Measurements from ENCODE around the gene OPRD1. TPM values are rescaled to one million over a fixed set of nuclear protein-coding genes. Genes with fewer than 3 reads are reported as not detected.
A peak's percentile ranks its signal among the peaks of the same experiment; 100 is the strongest.
"Not testable (repeated sequence)": the region's sequence is repeated elsewhere in the genome, so short reads cannot be mapped to it uniquely, and the experiment has no call there.

Gene OPRD1
- total and polyA plus RNA-seq, 4 donors = 0.01 TPM; not detected in 3

DNA sequence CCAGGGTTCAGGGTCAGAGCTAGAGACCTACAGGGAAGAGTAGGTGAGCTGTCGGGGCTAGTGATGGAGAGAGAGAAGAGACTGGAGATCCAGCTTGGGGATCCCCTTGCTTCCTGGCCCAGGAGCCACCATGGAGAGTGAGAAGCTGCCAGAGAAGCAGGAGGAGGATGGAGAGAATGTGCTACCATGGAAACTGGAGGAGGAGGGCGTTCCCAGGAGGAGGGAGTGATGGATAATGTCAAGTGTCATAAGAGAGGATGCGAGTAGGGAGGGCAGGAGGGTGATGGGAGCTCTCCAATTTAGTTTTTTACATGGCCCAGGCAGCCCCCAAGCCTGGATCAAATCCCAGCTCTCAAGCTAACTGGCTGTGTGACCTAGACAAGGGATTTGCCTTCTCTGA is 55.9 kb downstream of the OPRD1 start:
- Histone ChIP-seq H3K4me1 (ENCODE audit: control insufficient read depth in 4 of 4, insufficient read depth in 4 of 4, low read length in 3 of 4) (peaks cover 4 to 14% (median 6%) of the 10 kb centered on the region in 4 donors), H3K27me3 (ENCODE audit: control insufficient read depth in 4 of 4, insufficient read depth in 4 of 4, low read length in 3 of 4) (no peaks in the 10 kb centered on the region), H3K9me3 (ENCODE audit: control insufficient read depth in 4 of 4, low read length in 3 of 4) (no peaks in the 10 kb centered on the region), H3K9ac (ENCODE audit: low read depth in 1 of 2, low read length in 2 of 2) (no peak overlapping the region), H3K36me3 (ENCODE audit: control insufficient read depth in 4 of 4, insufficient read depth in 3 of 4, low read depth in 1 of 4, low read length in 3 of 4) (no peaks in the 10 kb centered on the region), H3K4me3 (ENCODE audit: low read depth in 1 of 3, low read length in 3 of 3) (no peak overlapping the region), H3K27ac (ENCODE audit: low read depth in 1 of 2, low read length in 2 of 2) (no peak overlapping the region)
- 91% methylated on average over 3 of the region's 3 CpGs for WGBS
- TF ChIP-seq, protein P1, sequence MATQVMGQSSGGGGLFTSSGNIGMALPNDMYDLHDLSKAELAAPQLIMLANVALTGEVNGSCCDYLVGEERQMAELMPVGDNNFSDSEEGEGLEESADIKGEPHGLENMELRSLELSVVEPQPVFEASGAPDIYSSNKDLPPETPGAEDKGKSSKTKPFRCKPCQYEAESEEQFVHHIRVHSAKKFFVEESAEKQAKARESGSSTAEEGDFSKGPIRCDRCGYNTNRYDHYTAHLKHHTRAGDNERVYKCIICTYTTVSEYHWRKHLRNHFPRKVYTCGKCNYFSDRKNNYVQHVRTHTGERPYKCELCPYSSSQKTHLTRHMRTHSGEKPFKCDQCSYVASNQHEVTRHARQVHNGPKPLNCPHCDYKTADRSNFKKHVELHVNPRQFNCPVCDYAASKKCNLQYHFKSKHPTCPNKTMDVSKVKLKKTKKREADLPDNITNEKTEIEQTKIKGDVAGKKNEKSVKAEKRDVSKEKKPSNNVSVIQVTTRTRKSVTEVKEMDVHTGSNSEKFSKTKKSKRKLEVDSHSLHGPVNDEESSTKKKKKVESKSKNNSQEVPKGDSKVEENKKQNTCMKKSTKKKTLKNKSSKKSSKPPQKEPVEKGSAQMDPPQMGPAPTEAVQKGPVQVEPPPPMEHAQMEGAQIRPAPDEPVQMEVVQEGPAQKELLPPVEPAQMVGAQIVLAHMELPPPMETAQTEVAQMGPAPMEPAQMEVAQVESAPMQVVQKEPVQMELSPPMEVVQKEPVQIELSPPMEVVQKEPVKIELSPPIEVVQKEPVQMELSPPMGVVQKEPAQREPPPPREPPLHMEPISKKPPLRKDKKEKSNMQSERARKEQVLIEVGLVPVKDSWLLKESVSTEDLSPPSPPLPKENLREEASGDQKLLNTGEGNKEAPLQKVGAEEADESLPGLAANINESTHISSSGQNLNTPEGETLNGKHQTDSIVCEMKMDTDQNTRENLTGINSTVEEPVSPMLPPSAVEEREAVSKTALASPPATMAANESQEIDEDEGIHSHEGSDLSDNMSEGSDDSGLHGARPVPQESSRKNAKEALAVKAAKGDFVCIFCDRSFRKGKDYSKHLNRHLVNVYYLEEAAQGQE (IDR thresholded peaks at IDR 0.05) = no peak
- TF ChIP-seq HNF4A (conservative IDR thresholded peaks at IDR 0.05) (no peak), TAF1 (conservative IDR thresholded peaks at IDR 0.05) (no peak), SP1 (IDR thresholded peaks at IDR 0.05) (no peak), FOXA2 (IDR thresholded peaks at IDR 0.05) (no peak), GABPA (IDR thresholded peaks at IDR 0.05 in 1 of 2, conservative IDR thresholded peaks at IDR 0.05 in 1 of 2) (no peak), YY1 (IDR thresholded peaks at IDR 0.05) (no peak), JUND (IDR thresholded peaks at IDR 0.05) (no peak), HNF4G (IDR thresholded peaks at IDR 0.05) (no peak), EGR1 (IDR thresholded peaks at IDR 0.05; ENCODE audit: low read depth in 2 of 2) (no peak)
- TF ChIP-seq, protein P2, sequence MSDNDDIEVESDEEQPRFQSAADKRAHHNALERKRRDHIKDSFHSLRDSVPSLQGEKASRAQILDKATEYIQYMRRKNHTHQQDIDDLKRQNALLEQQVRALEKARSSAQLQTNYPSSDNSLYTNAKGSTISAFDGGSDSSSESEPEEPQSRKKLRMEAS (IDR thresholded peaks at IDR 0.05) = no peak
- TF ChIP-seq, protein P3, sequence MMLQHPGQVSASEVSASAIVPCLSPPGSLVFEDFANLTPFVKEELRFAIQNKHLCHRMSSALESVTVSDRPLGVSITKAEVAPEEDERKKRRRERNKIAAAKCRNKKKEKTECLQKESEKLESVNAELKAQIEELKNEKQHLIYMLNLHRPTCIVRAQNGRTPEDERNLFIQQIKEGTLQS (IDR thresholded peaks at IDR 0.05) = no peak
- DNase-seq (ENCODE audit: low spot score) = no peak

DNA sequence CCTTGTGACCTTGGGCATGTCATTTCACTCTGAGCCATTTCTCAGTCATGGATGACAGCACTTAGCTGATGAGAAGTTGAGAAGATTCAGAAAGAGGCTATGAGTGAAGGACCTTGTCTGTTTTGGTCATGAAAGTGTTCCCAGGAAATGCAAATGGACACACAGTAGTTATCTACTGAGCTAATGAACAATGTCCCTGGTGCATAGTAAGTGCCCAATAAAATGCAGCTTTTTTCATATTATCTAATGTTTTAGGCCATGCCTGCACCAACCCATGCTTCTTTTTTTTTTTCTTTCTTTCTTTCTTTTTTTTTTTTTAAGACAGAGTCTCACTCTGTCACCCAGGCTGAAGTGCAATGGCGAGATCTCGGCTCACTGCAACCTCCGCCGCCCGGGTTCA is 58.0 kb downstream of the OPRD1 start:
- Histone ChIP-seq H3K4me3 (ENCODE audit: low read depth in 1 of 3, low read length in 3 of 3) (no peak overlapping the region), H3K9me3 (ENCODE audit: control insufficient read depth in 4 of 4, low read length in 3 of 4) (no peaks in the 10 kb centered on the region), H3K27ac (ENCODE audit: low read depth in 1 of 2, low read length in 2 of 2) (no peak overlapping the region), H3K9ac (ENCODE audit: low read depth in 1 of 2, low read length in 2 of 2) (no peak overlapping the region), H3K4me1 (ENCODE audit: control insufficient read depth in 4 of 4, insufficient read depth in 4 of 4, low read length in 3 of 4) (peaks cover 4 to 14% (median 6%) of the 10 kb centered on the region in 4 donors), H3K27me3 (ENCODE audit: control insufficient read depth in 4 of 4, insufficient read depth in 4 of 4, low read length in 3 of 4) (no peaks in the 10 kb centered on the region), H3K36me3 (ENCODE audit: control insufficient read depth in 4 of 4, insufficient read depth in 3 of 4, low read depth in 1 of 4, low read length in 3 of 4) (no peaks in the 10 kb centered on the region)
- TF ChIP-seq YY1 (IDR thresholded peaks at IDR 0.05) (no peak), RXRA (IDR thresholded peaks at IDR 0.05) (no peak), NR2F2 (IDR thresholded peaks at IDR 0.05) (no peak), RAD21 (IDR thresholded peaks at IDR 0.05) (no peak)
- no peak for DNase-seq (ENCODE audit: low spot score)
- 95% methylated on average over 5 of the region's 5 CpGs for WGBS

DNA sequence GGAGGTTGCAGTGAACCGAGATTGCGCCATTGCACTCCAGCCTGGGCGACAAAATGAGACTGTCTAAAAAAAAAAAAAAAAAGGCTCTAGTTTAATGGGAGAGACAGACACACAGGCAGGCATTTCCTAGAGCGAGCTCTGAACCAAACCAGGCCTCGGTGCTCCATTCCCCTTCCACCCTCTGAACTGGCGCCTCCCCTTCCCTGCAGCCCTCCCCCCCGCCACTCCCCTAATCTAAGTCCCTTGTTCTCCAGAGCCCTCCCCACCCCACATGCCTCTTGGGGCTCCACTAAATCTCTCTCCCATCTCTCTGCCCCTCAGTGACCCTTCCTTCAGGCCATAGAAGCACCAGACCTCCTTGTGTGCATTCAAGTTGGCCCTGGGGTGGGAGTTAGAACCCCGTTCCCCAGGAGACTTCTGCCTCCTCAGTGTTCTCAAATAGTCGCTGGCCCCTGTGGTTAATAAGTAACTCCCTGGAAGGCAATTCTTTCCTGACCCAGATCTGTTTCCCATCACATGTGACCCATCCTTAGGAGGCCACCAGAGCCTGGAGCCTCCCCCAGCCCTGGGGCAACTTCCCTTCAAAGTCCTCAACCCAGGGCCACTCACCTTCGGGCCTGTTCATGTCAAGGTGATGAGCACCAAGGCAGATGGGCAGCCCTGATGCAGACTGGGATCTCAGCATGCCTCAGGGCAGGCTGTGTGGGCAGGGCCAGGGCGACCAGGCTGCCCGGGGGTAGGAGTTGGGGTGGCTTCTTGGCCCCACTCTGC is 59.8 kb downstream of the OPRD1 start:
- Histone ChIP-seq H3K4me1 (ENCODE audit: control insufficient read depth in 4 of 4, insufficient read depth in 4 of 4, low read length in 3 of 4) (peaks cover 4 to 14% (median 6%) of the 10 kb centered on the region in 4 donors), H3K27me3 (ENCODE audit: control insufficient read depth in 4 of 4, insufficient read depth in 4 of 4, low read length in 3 of 4) (no peaks in the 10 kb centered on the region), H3K27ac (ENCODE audit: low read depth in 1 of 2, low read length in 2 of 2) (no peak overlapping the region), H3K9me3 (ENCODE audit: control insufficient read depth in 4 of 4, low read length in 3 of 4) (no peaks in the 10 kb centered on the region), H3K36me3 (ENCODE audit: control insufficient read depth in 4 of 4, insufficient read depth in 3 of 4, low read depth in 1 of 4, low read length in 3 of 4) (no peaks in the 10 kb centered on the region), H3K4me3 (ENCODE audit: low read depth in 1 of 3, low read length in 3 of 3) (peak overlapping the region in 1 of 3 donors; percentile 2), H3K9ac (ENCODE audit: low read depth in 1 of 2, low read length in 2 of 2) (no peak overlapping the region)
- DNase-seq (ENCODE audit: low spot score) = no peak
- TF ChIP-seq HNF4A (conservative IDR thresholded peaks at IDR 0.05) = peak; percentile 21 to 22
- TF ChIP-seq SP1 (IDR thresholded peaks at IDR 0.05) = peak; percentile 72
- peak; percentile 7 to 26 for TF ChIP-seq RXRA (IDR thresholded peaks at IDR 0.05)
- no peak for TF ChIP-seq FOXA1 (IDR thresholded peaks at IDR 0.05)
- WGBS = 47% methylated on average over 12 of the region's 12 CpGs

DNA sequence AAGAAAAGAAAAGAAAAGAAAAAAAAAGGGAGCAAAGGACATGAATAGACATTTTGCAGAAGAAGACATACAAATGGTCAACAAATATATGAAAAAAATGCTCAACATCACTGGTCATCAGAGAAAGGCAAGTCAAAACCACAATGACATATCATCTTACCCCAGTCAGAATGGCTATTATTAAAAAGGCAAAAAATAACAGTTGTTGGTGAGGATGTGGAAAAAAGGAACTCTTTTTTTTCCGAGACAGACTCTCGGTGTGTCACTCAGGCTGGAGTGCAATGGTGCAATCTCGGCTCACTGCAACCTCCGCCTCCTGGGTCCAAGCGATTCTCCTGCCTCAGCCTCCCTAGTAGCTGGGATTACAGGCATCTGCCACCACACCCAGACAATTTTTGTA is 63.2 kb downstream of the OPRD1 start:
- not testable (repeated sequence) for H3K9ac ChIP-seq (ENCODE audit: low read depth in 1 of 2, low read length in 2 of 2); H3K4me3 ChIP-seq (ENCODE audit: low read depth in 1 of 3, low read length in 3 of 3)
- WGBS = 85% methylated on average over 5 of the region's 5 CpGs

More for the DNA sequence above, 63.2 kb downstream of the OPRD1 start:
- DNase-seq (ENCODE audit: low spot score); H3K27me3 ChIP-seq (ENCODE audit: control insufficient read depth in 4 of 4, insufficient read depth in 4 of 4, low read length in 3 of 4); H3K27ac ChIP-seq (ENCODE audit: low read depth in 1 of 2, low read length in 2 of 2); H3K36me3 ChIP-seq (ENCODE audit: control insufficient read depth in 4 of 4, insufficient read depth in 3 of 4, low read depth in 1 of 4, low read length in 3 of 4); H3K9me3 ChIP-seq (ENCODE audit: control insufficient read depth in 4 of 4, low read length in 3 of 4): not testable (repeated sequence)
- H3K4me1 ChIP-seq (ENCODE audit: control insufficient read depth in 4 of 4, insufficient read depth in 4 of 4, low read length in 3 of 4) = peaks cover 4 to 14% (median 6%) of the 10 kb centered on the region in 4 donors
